A549 (cell line): ENCODE data around the gene TAF4.

Experiments
- CHD2 ChIP-seq: fragments of 150-350 bp; IDR thresholded peaks from 2 replicates; pipeline ENCODE4 v1.6.1; 2014; ENCODE audit warnings: low read length; ENCODE audit not compliant: partially characterized antibody
- CTCF ChIP-seq: fragments of >200 bp; sonication (Bioruptor Twin); formaldehyde crosslinking; IDR thresholded peaks from 3 replicates; pipeline ENCODE4 v1.5.1; 2016
- ELK1 ChIP-seq: fragments of 150-350 bp; IDR thresholded peaks from 2 replicates; pipeline ENCODE4 v1.6.1; 2014; ENCODE audit warnings: low read depth, mild to moderate bottlenecking, low read length
- RCOR1 ChIP-seq: fragments of 150-350 bp; IDR thresholded peaks from 2 replicates; pipeline ENCODE4 v1.6.1; 2014; ENCODE audit warnings: antibody characterized with exemption, low read length, low read depth

DNA sequence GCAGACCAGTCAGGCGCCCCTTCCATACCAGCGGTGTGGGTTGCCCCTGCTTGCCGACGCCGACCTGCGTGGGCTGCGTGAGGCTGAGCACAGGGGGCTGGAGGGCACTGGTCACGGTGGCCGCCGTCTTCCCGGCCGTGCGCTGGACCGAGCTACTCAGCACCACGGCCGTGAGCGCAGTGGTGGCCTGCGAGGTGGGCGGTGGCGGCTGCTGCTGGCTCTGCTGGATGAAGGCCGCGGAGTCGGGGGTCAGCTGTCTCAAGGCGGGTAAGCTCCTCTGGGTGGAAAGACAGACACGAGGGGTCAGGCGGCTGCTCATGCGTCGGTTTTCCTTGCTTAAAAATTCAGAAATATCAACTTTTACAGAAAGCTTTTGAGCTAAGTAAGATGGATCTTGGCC lies 59.2 kb downstream of the TAF4 start:
- no peak for TF ChIP-seq CTCF
- no peak for TF ChIP-seq ELK1
- no peak for TF ChIP-seq CHD2
- TF ChIP-seq RCOR1 = no peak
